Fibroblast of lung (primary cell): Measurements from ENCODE around the gene RPUSD4.

Experiments used
- CTCF ChIP-seq, 2 donors: IDR thresholded peaks in 1 of 2; conservative IDR thresholded peaks in 1 of 2; 1 replicate in 1 of 2; 2 replicates in 1 of 2; pipeline ENCODE4 v1.5.1; 2011 to 2012; ENCODE audit warnings: low read length in 2 of 2, control low read depth in 1 of 2, inconsistent platforms in 1 of 2, low read depth in 1 of 2, mild to moderate bottlenecking in 1 of 2
- EZH2 ChIP-seq: IDR thresholded peaks from 2 replicates; pipeline ENCODE4 v1.5.1; 2012; ENCODE audit warnings: low read length, control low read depth, mild to moderate bottlenecking; ENCODE audit errors: missing control alignments

DNA sequence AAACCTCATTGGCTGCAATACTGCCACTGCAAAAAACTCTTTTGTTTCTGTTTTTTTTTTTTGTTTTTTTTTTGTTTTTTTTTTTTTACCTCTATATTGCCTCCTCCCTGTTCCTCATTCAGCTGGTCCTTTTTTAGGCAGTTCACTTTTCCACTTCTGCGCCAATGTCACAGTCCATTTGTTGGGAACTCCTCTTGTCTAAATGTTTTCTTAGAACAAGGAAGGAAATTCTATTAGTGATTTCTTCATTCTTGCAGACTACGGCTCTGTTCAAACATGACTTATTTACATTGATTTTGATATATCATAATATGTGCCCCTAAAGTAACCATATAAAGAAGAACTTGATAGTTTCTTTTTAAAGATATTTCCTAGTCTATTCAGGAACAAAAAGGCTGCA, 3.0 kb upstream of the RPUSD4 start:
- TF ChIP-seq EZH2 (no peak), CTCF (conservative IDR thresholded peaks at IDR 0.05 in 1 of 2, IDR thresholded peaks at IDR 0.05 in 1 of 2; ENCODE audit: low read depth in 1 of 2, low read length in 2 of 2) (no peak)
